WTC11 (cell line): Measurements from ENCODE around the gene PRR5L. TPM values are rescaled to one million over a fixed set of nuclear protein-coding genes. Genes with fewer than 3 reads are reported as not detected.

Experiments used
- ATAC-seq: fragments of 200-7000 bp; cut with Tn5 transposase; 2 replicates; pipeline ENCODE4 v1.10.0; 2021; ENCODE audit warnings: mild to moderate bottlenecking, moderate library complexity
- CTCF ChIA-PET: fragments of 300-600 bp; sonication (Branson Sonifier 250); formaldehyde crosslinking; loops from one replicate; lab custom pipeline; 2021; ENCODE audit warnings: antibody characterized with exemption; lab: Charles Lee
- POLR2A ChIA-PET: fragments of 350-600 bp; sonication (Branson Sonifier 250); formaldehyde crosslinking; loops from one replicate; lab custom pipeline; 2021; ENCODE audit warnings: antibody characterized with exemption; lab: Charles Lee
- DNase-seq: peaks from one replicate; pipeline ENCODE4 v3.0.0; 2021; ENCODE audit warnings: low spot score
- H3K27ac Mint-ChIP-seq: 2 replicates; pipeline ENCODE4 v1.8.0; 2021; ENCODE audit warnings: mixed read lengths
- H3K27me3 Mint-ChIP-seq: 2 replicates; pipeline ENCODE4 v1.8.0; 2021; ENCODE audit warnings: low read depth, mild to moderate bottlenecking, moderate library complexity, mixed read lengths
- H3K36me3 Mint-ChIP-seq: 2 replicates; pipeline ENCODE4 v1.8.0; 2021; ENCODE audit warnings: mixed read lengths
- H3K4me1 Mint-ChIP-seq: 2 replicates; pipeline ENCODE4 v1.8.0; 2022; ENCODE audit warnings: mixed read lengths
- H3K4me3 Mint-ChIP-seq: 2 replicates; pipeline ENCODE4 v1.8.0; 2021; ENCODE audit warnings: mild to moderate bottlenecking, moderate library complexity, mixed read lengths
- H3K9me3 Mint-ChIP-seq: 2 replicates; pipeline ENCODE4 v1.8.0; 2021; ENCODE audit warnings: mixed read lengths
- ATF3 ChIP-seq: sonication (generic); formaldehyde crosslinking; conservative IDR thresholded peaks from 2 replicates; pipeline ENCODE4 v1.8.1; 2022; ENCODE audit warnings: mild to moderate bottlenecking, missing genetic modification reagents
- CDX4 ChIP-seq: fragments of 250-450 bp; sonication (Bioruptor Pico); IDR thresholded peaks from 2 replicates; pipeline ENCODE4 v1.9.0; 2021; ENCODE audit warnings: moderate library complexity, mild to moderate bottlenecking, inconsistent platforms, borderline replicate concordance
- E2F1 ChIP-seq: sonication (generic); formaldehyde crosslinking; IDR thresholded peaks from 2 replicates; pipeline ENCODE4 v1.8.0; 2022; ENCODE audit warnings: mild to moderate bottlenecking, missing genetic modification reagents
- EMX1 ChIP-seq: fragments of 250-450 bp; sonication (Bioruptor Pico); IDR thresholded peaks from 2 replicates; pipeline ENCODE4 v1.8.0; 2021; ENCODE audit warnings: mild to moderate bottlenecking
- ERG ChIP-seq: fragments of 250-450 bp; sonication (Bioruptor Pico); IDR thresholded peaks from 2 replicates; pipeline ENCODE4 v1.8.0; 2021; ENCODE audit warnings: mild to moderate bottlenecking
- ETV6 ChIP-seq: sonication (generic); formaldehyde crosslinking; IDR thresholded peaks from 2 replicates; pipeline ENCODE4 v1.8.1; 2022; ENCODE audit warnings: mild to moderate bottlenecking, missing genetic modification reagents
- FOXP1 ChIP-seq: sonication (generic); formaldehyde crosslinking; IDR thresholded peaks from 2 replicates; pipeline ENCODE4 v1.8.0; 2022; ENCODE audit warnings: missing genetic modification reagents, mild to moderate bottlenecking, moderate library complexity, borderline replicate concordance
- FOXP4 ChIP-seq: sonication (generic); formaldehyde crosslinking; IDR thresholded peaks from 2 replicates; pipeline ENCODE4 v1.8.0; 2022; ENCODE audit warnings: mild to moderate bottlenecking, missing genetic modification reagents
- GTF2I ChIP-seq: fragments of 250-450 bp; sonication (Bioruptor Pico); conservative IDR thresholded peaks from 2 replicates; pipeline ENCODE4 v1.4.0; 2021; ENCODE audit warnings: mild to moderate bottlenecking
- HMGXB4 ChIP-seq: sonication (generic); formaldehyde crosslinking; IDR thresholded peaks from 2 replicates; pipeline ENCODE4 v1.8.1; 2023; ENCODE audit warnings: mild to moderate bottlenecking, moderate library complexity, missing genetic modification reagents
- MLX ChIP-seq: sonication (generic); formaldehyde crosslinking; IDR thresholded peaks from 2 replicates; pipeline ENCODE4 v1.8.1; 2023; ENCODE audit warnings: mild to moderate bottlenecking, missing genetic modification reagents, moderate library complexity
- MXD4 ChIP-seq: fragments of 250-450 bp; sonication (Bioruptor Pico); IDR thresholded peaks from 2 replicates; pipeline ENCODE4 v1.8.0; 2021; ENCODE audit warnings: mild to moderate bottlenecking, moderate library complexity, borderline replicate concordance
- SP1 ChIP-seq: sonication (generic); formaldehyde crosslinking; conservative IDR thresholded peaks from 2 replicates; pipeline ENCODE4 v1.8.1; 2022; ENCODE audit warnings: missing genetic modification reagents
- TP53 ChIP-seq: sonication (generic); formaldehyde crosslinking; IDR thresholded peaks from 2 replicates; pipeline ENCODE4 v1.8.1; 2023; ENCODE audit warnings: mild to moderate bottlenecking, missing genetic modification reagents
- ZBTB21 ChIP-seq: sonication (generic); formaldehyde crosslinking; IDR thresholded peaks from 2 replicates; pipeline ENCODE4 v1.8.1; 2023; ENCODE audit warnings: mild to moderate bottlenecking, missing genetic modification reagents, borderline replicate concordance
- ZNF138 ChIP-seq: sonication (generic); formaldehyde crosslinking; conservative IDR thresholded peaks from 2 replicates; pipeline ENCODE4 v1.8.1; 2022; ENCODE audit warnings: mild to moderate bottlenecking, moderate library complexity, missing genetic modification reagents
- ZNF396 ChIP-seq: fragments of 250-450 bp; sonication (Bioruptor Pico); IDR thresholded peaks from 2 replicates; pipeline ENCODE4 v1.8.0; 2021; ENCODE audit warnings: mild to moderate bottlenecking, moderate library complexity, borderline replicate concordance
- ZNF416 ChIP-seq: fragments of 250-450 bp; sonication (Bioruptor Pico); IDR thresholded peaks from 2 replicates; pipeline ENCODE4 v1.9.0; 2021; ENCODE audit warnings: mild to moderate bottlenecking, inconsistent platforms
- ZNF512 ChIP-seq: sonication (generic); formaldehyde crosslinking; IDR thresholded peaks from 2 replicates; pipeline ENCODE4 v1.8.1; 2022; ENCODE audit warnings: missing genetic modification reagents, borderline replicate concordance
- ZNF532 ChIP-seq: fragments of 250-450 bp; sonication (Bioruptor Pico); IDR thresholded peaks from 2 replicates; pipeline ENCODE4 v1.9.0; 2021; ENCODE audit warnings: mild to moderate bottlenecking, borderline replicate concordance
- ZNF671 ChIP-seq: fragments of 250-450 bp; sonication (Bioruptor Pico); IDR thresholded peaks from 2 replicates; pipeline ENCODE4 v1.8.0; 2021; ENCODE audit warnings: mild to moderate bottlenecking
- total RNA-seq: library from RNA; stranded (reverse); gene quantifications from 3 replicates; pipeline ENCODE4 v1.2.3, GENCODE V29; 2021

PRR5L gene
- total RNA-seq, 1 experiment from 2014 or later: 3.9 TPM

- DNase-seq: peak; percentile 20
- peak overlapping the region; percentile 29; the same call in 1 of the 2 replicates for H3K4me3 Mint-ChIP-seq
Measured at GRCh38 chr11:36361901-36362391, 65.9 kb downstream of the PRR5L start.

GRCh38 chr11:36362902-36363301, 66.8 kb downstream of the PRR5L start:
- POLR2A ChIA-PET: interaction anchor here (0.6 to 1.5 kb wide), 2 partner anchors 13 to 52 kb away, joined by 5 to 6 read pairs; no protein-coding TSS in a partner anchor
- no peak for DNase-seq
- ATAC-seq: no peak
- Mint-ChIP-seq H3K4me1 (peaks cover 25% of the 10 kb centered on the region), H3K27me3 (peaks cover 14% of the 10 kb centered on the region; the same call in 1 of the 2 replicates), H3K4me3 (no peak overlapping the region), H3K27ac (no peak overlapping the region), H3K36me3 (no peaks in the 10 kb centered on the region), H3K9me3 (no peaks in the 10 kb centered on the region)
- CTCF ChIA-PET: interaction anchor here (0.9 to 2.8 kb wide), 5 partner anchors 14 to 130 kb away, joined by 3 to 14 read pairs (median 4); no protein-coding TSS in a partner anchor
- TF ChIP-seq ZNF532 (CRISPR knock-in tag): no peak
- no peak for TF ChIP-seq E2F1
- no peak for TF ChIP-seq ERG (CRISPR knock-in tag)
- TF ChIP-seq HMGXB4 (CRISPR knock-in tag): no peak
- TF ChIP-seq GTF2I (CRISPR knock-in tag): no peak
- TF ChIP-seq MXD4 (CRISPR knock-in tag): no peak
- no peak for TF ChIP-seq TP53 (CRISPR knock-in tag)
- TF ChIP-seq ZNF416 (CRISPR knock-in tag): no peak
- no peak for TF ChIP-seq FOXP4 (CRISPR knock-in tag)
- no peak for TF ChIP-seq ZBTB21 (CRISPR knock-in tag)
- TF ChIP-seq MLX (CRISPR knock-in tag): no peak
- TF ChIP-seq ZNF512 (CRISPR knock-in tag): no peak
- no peak for TF ChIP-seq EMX1 (CRISPR knock-in tag)

More at GRCh38 chr11:36361901-36362391, 65.9 kb downstream of the PRR5L start:
- no peaks in the 10 kb centered on the region for H3K9me3 Mint-ChIP-seq
- H3K4me1 Mint-ChIP-seq: peaks cover 25% of the 10 kb centered on the region
- POLR2A ChIA-PET: no interaction called here
- peak; percentile 70 for ATAC-seq
- no peak for TF ChIP-seq ETV6 (CRISPR knock-in tag)
- no peak for TF ChIP-seq ZNF671
- no peak for TF ChIP-seq ZNF396 (CRISPR knock-in tag)
- no peak for TF ChIP-seq MXD4 (CRISPR knock-in tag)
- no peak for TF ChIP-seq ZNF138 (CRISPR knock-in tag)
- TF ChIP-seq ATF3: no peak
- no peak for TF ChIP-seq CDX4 (CRISPR knock-in tag)
- TF ChIP-seq FOXP1 (CRISPR knock-in tag): no peak
- TF ChIP-seq TP53 (CRISPR knock-in tag): no peak
- TF ChIP-seq SP1 (CRISPR knock-in tag): no peak
- H3K27ac Mint-ChIP-seq: no peak overlapping the region
- H3K27me3 Mint-ChIP-seq: peaks cover 14% of the 10 kb centered on the region; the same call in 1 of the 2 replicates
- no peaks in the 10 kb centered on the region for H3K36me3 Mint-ChIP-seq
- CTCF ChIA-PET: no interaction called here
